Brain microvascular endothelial cell (primary cell): ENCODE measurements around the gene ALDH4A1.
A peak's percentile ranks its signal among the peaks of the same experiment; 100 is the strongest.
"Not testable (repeated sequence)": the region's sequence is repeated elsewhere in the genome, so short reads cannot be mapped to it uniquely, and the experiment has no call there.

Experiments
- DNase-seq: peaks from one replicate; pipeline ENCODE4 v3.0.0-alpha.2; 2020
- H3K27ac ChIP-seq: fragments of 250-450 bp; sonication (Bioruptor Pico); 2 replicates; pipeline ENCODE4 v1.5.1; 2020; ENCODE audit warnings: mild to moderate bottlenecking, moderate library complexity
- H3K27me3 ChIP-seq: fragments of 250-450 bp; sonication (Bioruptor Pico); replicated peaks from 2 replicates; pipeline ENCODE4 v1.5.1; 2020; ENCODE audit warnings: mild to moderate bottlenecking
- H3K36me3 ChIP-seq: fragments of 250-450 bp; sonication (Bioruptor Pico); replicated peaks from 2 replicates; pipeline ENCODE4 v1.5.1; 2020; ENCODE audit warnings: mild to moderate bottlenecking
- H3K4me3 ChIP-seq: 2 replicates; pipeline ENCODE4 v1.5.1; 2011; ENCODE audit warnings: low read depth, mild to moderate bottlenecking, control low read depth, low read length, moderate library complexity
- CTCF ChIP-seq: IDR thresholded peaks from 2 replicates; pipeline ENCODE4 v1.5.1; 2011; ENCODE audit warnings: low read depth, mild to moderate bottlenecking, moderate library complexity, low read length, control low read depth, inconsistent platforms; ENCODE audit errors: missing control alignments
- in situ Hi-C: cut with HindIII; loops from 2 replicates; pipeline ENCODE4 v1.10.0; 2017; ENCODE audit warnings: low sequenced_read_pairs, low pct_ligation_motif_present

ALDH4A1 gene

GRCh38 chr1:18875107-18875795, 27.1 kb downstream of the ALDH4A1 start:
- DNase-seq, result peak; percentile 87
- in situ Hi-C loops, result no loop called here
- Histone ChIP-seq H3K36me3 (no peaks in the 10 kb centered on the region), H3K27me3 (no peaks in the 10 kb centered on the region), H3K27ac (no peak overlapping the region), H3K4me3 (no peak overlapping the region)
- peak; percentile 94 for TF ChIP-seq CTCF

GRCh38 chr1:18874600-18874999, 27.8 kb downstream of the ALDH4A1 start:
- no peak overlapping the region for H3K27ac ChIP-seq
- TF ChIP-seq CTCF, result no peak
- DNase-seq, result no peak
- H3K4me3 ChIP-seq, result no peak overlapping the region
- H3K36me3 ChIP-seq, result no peaks in the 10 kb centered on the region
- in situ Hi-C loops, result no loop called here
- no peaks in the 10 kb centered on the region for H3K27me3 ChIP-seq

GRCh38 chr1:18874036-18874435, 28.3 kb downstream of the ALDH4A1 start:
- in situ Hi-C loops, result no loop called here
- no peaks in the 10 kb centered on the region for H3K36me3 ChIP-seq

GRCh38 chr1:18872071-18872611, 30.2 kb downstream of the ALDH4A1 start:
- no peaks in the 10 kb centered on the region for H3K36me3 ChIP-seq
- H3K27ac ChIP-seq, result no peak overlapping the region
- H3K27me3 ChIP-seq, result no peaks in the 10 kb centered on the region
- DNase-seq, result no peak
- TF ChIP-seq CTCF, result no peak
- in situ Hi-C loops, result no loop called here
- no peak overlapping the region for H3K4me3 ChIP-seq

More at GRCh38 chr1:18874036-18874435, 28.3 kb downstream of the ALDH4A1 start:
- no peaks in the 10 kb centered on the region for H3K27me3 ChIP-seq
- H3K4me3 ChIP-seq, result no peak overlapping the region
- DNase-seq, result no peak
- H3K27ac ChIP-seq, result no peak overlapping the region
- no peak for TF ChIP-seq CTCF

GRCh38 chr1:18871401-18872070, 30.8 kb downstream of the ALDH4A1 start:
- H3K4me3 ChIP-seq, result no peak overlapping the region
- TF ChIP-seq CTCF, result no peak
- in situ Hi-C loops, result no loop called here
- no peaks in the 10 kb centered on the region for H3K27me3 ChIP-seq
- DNase-seq, result no peak
- H3K27ac ChIP-seq, result no peak overlapping the region
- no peaks in the 10 kb centered on the region for H3K36me3 ChIP-seq

- in situ Hi-C loops, result no loop called here
- Histone ChIP-seq H3K36me3 (no peaks in the 10 kb centered on the region), H3K27ac (no peak overlapping the region), H3K4me3 (no peak overlapping the region), H3K27me3 (no peaks in the 10 kb centered on the region)
- no peak for DNase-seq
- no peak for TF ChIP-seq CTCF
These were observed 31.4 kb downstream of the ALDH4A1 start for GRCh38 chr1:18870957-18871356.

GRCh38 chr1:18870595-18870865, 31.8 kb downstream of the ALDH4A1 start:
- H3K36me3 ChIP-seq, H3K27ac ChIP-seq, H3K27me3 ChIP-seq, H3K4me3 ChIP-seq, DNase-seq, in situ Hi-C loops: not testable (repeated sequence)
